HG02981 (cell line): Measurements from ENCODE around the gene BTRC.
"Not testable (repeated sequence)": the region's sequence is repeated elsewhere in the genome, so short reads cannot be mapped to it uniquely, and the experiment has no call there.

Experiments
- ATAC-seq: cut with Tn5 transposase; IDR thresholded peaks from one replicate; pipeline ENCODE4 v1.9.1; 2021; ENCODE audit warnings: mild to moderate bottlenecking, moderate library complexity; ENCODE audit not compliant: unreplicated experiment

The BTRC gene

DNA sequence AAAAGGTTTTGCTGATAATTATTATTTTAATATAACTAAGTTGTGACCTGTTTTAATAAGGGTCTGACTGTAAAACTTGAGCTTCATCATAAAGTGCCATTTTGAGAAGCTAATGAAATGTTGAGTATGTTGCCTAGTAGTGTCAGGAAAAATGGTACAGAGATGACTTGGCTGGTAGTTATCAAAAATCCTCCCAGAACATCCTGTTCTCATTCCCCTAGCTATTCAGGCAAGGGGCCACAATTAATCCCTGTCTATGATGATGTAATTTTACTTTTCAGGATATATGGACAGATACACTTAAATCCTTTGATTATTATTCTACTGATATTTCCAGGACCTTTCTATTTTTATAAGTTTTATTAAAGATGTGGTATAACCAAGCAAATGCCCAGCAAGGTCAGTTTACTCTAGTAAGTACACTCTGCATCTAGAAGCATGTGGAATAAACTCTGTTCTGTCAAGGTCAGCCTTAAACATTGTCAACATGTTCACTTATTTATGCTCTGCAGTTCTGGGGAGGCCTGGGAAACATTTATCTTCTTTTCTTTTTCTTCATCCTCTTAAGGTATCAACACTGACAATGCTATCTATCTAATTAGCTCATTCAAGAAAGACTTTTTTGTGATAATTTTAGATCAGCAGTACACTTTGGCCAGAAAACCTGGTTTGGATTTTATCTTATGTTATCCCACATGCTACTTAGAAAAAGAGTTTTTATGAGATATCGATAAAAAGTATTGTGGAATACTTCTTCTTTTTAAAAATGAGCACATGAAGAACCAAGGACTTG, 32.1 kb downstream of the BTRC start:
- no peak for ATAC-seq

- no peak for ATAC-seq
Observed at GRCh38 chr10:101386659-101387259, 32.8 kb downstream of the BTRC start.

GRCh38 chr10:101388676-101389276, 34.8 kb downstream of the BTRC start:
- ATAC-seq, result no peak

DNA sequence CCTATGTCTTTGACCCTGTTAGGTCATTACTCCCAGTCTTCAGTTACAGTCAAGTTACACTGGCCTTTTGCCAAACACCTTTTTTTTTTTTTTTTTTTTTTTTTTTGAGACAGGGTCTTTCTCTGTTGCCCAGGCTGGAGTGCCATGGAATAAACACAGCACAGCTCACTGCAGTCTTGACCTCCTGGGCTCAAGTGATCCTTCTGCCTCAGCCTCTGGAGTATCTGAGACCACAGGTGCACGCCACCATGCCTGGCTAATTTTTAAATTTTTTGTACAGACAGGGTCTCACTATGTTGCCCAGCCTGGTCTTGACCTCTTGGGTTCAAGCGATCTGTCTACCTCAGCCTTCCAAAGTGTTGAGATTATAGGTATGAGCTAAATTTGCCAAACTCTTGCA, 35.6 kb downstream of the BTRC start:
- ATAC-seq, result not testable (repeated sequence)

GRCh38 chr10:101389986-101390531, 36.1 kb downstream of the BTRC start:
- ATAC-seq, result no peak

- no peak for ATAC-seq
Observed at GRCh38 chr10:101393378-101393777, 39.4 kb downstream of the BTRC start.

- ATAC-seq, result no peak
Observed at GRCh38 chr10:101394524-101395133, 40.7 kb downstream of the BTRC start.

DNA sequence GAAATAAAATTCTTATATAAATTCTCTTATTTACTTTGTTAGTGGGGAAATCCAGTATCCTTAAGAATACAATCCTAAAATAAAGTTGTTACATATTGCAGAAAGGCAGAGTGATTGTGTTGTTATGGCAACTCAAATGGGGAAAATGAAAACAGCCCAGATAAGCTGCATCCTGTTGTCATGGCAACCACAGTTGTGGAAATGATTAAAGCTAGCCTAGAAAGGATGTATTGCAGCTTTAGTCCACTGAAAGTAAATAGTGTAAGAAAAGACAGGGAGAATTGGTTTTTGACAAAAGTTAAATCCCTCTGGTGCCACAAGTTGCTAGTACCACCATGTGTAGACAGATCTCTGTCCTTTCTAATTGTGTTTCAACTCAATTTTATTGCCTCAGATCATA, 43.2 kb downstream of the BTRC start:
- no peak for ATAC-seq

DNA sequence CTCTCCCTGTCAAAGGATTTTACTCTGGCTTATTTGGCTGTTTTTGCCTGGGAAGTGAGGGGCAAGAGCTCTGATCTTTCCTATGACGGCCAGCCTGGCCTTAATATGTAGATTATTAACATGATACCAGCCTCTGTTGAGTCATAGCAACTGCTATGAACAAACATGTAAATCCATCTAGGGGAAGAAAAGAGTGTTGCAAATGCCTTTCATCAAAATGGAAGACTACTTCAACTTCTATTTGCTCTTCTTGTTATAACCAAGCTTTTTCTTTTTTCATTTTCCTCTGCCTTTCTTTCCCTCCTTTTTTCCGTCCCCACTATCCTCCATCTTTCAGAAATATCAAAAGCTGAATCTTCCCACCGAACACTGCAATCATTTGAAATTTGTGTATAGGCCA, 46.6 kb downstream of the BTRC start:
- ATAC-seq, result no peak

- ATAC-seq, result no peak
Observed at GRCh38 chr10:101402711-101403110, 48.7 kb downstream of the BTRC start.

DNA sequence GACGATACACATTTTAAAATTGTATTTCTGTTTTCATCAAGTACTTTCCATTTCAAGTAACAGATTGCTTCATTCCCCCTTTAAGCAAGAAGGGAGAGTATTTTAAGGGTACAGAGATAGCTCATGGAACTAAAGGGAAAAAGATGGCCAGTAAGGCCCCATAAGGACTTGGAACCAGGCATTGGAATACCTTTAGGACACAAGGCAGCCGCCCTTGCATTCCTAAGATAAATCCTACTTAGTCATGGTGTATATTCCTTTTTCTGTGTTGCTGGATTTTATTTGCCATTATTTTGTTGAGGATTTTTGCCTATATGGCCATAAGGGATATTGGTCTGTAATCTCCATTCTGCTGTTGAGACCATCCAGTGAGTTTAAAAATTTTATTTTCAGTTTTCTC, 49.2 kb downstream of the BTRC start:
- ATAC-seq, result no peak

DNA sequence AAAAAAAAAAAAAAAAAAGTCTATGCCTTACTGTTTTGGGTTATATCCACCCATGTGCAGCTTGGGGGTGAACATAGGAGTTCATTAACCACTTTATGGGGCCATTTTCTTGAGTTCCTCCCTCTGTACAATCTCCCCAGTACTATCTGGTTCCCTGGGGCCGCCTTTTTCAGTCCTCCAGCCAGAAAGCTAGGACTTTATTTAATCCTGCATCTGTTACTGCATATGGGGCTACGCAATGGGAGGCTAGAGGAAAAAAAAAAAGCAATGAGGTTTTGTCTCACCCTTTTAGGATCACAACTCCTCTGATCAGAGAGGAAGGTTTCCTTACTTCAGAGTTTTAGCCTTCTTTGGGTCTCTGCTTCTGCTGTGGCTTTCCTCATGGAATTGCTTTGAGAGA, 51.0 kb downstream of the BTRC start:
- no peak for ATAC-seq

DNA sequence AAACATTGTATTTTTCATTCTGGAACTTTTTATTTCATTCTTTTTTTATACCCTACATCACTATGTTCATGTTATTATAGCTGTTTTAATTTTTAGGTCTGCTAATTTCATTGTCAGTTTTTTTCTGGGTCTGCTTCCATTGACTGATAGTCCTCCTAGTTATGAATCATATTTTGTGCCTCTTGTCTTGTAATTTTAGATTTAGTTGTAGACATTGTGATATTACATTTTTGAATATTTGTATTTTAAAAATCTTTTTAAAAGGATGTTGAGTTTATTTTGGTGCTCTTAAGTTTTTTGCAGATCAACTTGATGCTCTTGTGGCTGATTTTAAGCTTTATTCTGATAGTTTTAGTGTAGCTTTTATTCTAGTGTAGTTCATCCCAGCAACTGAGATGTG, 57.6 kb downstream of the BTRC start:
- no peak for ATAC-seq

GRCh38 chr10:101414034-101414433, 60.1 kb downstream of the BTRC start:
- no peak for ATAC-seq

DNA sequence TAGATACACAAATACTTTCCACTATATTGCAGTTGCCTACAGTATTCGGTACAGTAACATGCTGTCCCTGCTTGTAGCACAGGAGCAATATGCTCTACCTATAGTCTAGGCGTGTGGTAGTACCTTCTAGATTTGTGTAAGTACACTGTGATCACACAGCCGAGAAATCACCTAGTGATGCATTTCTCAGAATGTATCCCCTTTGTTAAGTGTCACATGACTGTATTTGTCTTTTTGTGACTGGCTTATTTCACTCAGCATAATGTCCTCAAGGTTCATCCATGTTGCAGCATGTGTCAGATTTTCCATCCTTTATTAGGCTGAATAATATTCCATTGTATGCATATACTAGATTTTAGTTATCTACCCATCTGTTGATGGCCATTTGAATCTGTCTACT, 61.9 kb downstream of the BTRC start:
- ATAC-seq, result no peak

DNA sequence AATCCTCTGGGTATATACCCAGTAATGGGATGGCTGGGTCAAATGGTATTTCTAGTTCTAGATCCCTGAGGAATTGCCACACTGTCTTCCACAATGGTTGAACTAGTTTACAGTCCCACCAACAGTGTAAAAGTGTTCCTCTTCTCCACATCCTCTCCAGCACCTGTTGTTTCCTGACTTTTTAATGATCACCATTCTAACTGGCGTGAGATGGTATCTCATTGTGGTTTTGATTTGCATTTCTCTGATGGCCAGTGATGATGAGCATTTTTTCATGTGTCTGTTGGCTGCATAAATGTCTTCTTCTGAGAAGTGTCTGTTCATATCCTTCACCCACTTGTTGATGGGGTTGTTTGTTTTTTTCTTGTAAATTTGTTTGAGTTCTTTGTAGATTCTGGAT, 68.0 kb downstream of the BTRC start:
- not testable (repeated sequence) for ATAC-seq

- no peak for ATAC-seq
Observed at GRCh38 chr10:101425535-101425934, 71.6 kb downstream of the BTRC start.

DNA sequence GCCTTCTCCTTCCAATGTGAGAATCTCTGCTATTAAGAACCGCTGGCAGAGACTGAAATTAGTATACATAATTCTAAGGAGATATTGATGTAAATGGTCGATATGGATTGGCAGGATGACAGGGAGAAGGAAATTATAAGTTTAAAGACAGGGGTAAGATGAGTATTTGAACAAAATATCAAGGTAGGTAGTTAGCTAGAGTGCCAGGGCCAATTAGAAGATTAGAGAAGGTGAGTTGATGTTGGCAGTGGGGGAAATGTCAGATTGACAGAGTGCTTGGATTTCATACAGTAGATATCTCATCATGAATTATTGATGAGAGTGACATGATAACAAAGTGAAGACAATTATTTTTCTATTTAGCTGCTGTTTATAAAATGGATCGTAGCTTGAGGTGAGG, 74.1 kb downstream of the BTRC start:
- no peak for ATAC-seq

DNA sequence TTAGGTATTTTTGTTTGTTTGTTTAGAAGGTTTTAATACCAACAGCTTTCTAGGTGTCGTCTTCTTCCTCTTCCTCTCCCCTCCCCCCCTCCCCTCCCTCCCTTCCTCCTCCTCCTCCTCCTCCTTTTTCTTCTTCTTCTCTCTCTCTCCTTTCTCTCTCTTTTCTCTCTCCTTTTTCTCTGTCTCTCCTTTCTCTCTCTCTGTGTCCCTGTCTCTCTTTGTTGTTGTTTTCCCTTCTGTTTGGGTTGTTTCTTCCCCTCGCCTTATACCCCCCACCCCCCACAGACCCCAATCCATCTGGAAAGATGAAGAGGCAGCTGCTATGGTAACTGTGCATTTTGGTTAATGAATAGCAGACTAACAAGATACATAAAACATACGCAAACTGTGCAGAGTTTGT, 75.5 kb downstream of the BTRC start:
- no peak for ATAC-seq

DNA sequence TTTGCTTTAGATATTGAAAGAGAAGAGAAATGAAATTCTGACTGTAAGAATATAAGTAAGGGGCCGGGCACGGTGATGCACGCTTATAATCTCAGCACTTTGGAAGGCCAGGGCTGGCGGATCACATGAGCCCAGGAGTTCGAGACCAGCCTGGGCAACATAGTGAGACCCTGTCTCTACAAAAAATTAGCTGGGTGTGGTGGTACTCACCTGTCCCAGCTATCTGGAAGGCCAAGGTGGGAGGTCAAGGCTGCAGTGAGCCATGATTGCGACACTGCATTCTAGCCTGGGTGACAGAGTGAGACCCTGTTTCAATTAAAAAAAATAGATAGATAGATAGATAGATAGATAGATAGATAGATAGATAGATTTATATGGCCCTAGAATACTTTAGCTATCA, 82.3 kb downstream of the BTRC start:
- ATAC-seq, result no peak

DNA sequence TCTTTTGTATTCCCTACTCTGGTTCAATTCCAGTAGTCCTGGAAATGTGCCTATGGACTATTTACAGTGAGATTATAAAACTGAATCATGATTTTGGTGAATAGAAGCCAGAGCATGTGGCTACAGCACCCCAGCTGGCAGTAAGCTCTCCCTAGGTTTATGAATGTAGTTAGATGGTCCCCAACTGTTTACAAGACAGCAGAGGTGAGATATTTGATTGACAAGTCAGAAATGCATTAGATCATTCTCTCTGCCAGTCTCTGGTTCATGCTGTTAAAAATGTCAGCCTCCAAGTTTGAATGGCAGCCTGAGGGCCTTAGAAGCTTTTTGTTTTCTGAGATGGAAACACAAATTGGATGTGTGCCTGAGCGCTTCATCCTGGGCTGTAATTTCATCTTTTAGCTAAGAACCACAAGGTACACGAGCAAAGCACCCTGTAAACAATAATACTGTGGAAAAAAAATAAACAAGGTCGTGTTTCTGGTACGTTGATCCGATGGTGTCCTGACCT, 85.0 kb downstream of the BTRC start:
- ATAC-seq, result no peak
